NCI-H345 (cell line): ENCODE measurements around the gene LHX8.
"Not testable (repeated sequence)": the region's sequence is repeated elsewhere in the genome, so short reads cannot be mapped to it uniquely, and the experiment has no call there.

Experiments
- DNase-seq: peaks from one replicate; lab custom pipeline; 2025; lab: John Stamatoyannopoulos, UW

LHX8 gene

DNA sequence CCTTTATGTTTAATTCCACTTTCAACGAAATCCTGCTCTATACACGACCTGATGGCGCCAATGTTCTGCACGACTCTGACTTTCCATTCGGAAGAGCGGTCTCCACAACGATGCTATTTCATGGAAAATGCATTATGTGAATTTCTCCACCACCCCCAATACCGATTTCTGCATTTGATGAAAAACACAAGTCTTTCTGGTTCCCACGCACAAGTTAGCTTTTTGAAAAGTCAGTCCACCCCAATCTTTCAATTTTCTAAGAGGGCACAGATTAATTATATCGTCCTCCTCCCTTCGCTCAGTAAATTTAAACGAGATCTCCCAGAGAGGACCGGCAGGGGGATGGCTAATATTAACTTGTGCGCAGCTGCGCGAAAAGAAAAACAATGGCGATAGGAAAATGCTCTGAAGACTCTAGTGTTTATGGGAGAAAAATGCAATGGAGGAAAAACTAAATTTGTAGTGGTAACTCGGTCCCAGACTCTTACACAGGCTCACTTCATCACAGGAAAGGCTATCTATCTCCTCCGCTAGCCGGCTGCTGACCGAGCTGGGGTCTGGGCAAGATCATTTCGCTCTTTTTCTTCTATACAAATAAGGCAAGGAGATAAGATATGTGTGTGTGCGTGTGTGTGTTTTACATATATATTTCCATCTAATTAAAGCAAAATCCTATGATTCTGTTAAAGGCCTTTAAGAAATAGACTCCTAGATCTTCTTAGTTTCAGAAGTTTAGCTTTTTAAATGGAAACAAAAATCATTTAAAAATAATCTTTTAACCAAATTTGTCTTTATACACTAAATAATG, 1.2 kb upstream of the LHX8 start:
- no peak for DNase-seq

DNA sequence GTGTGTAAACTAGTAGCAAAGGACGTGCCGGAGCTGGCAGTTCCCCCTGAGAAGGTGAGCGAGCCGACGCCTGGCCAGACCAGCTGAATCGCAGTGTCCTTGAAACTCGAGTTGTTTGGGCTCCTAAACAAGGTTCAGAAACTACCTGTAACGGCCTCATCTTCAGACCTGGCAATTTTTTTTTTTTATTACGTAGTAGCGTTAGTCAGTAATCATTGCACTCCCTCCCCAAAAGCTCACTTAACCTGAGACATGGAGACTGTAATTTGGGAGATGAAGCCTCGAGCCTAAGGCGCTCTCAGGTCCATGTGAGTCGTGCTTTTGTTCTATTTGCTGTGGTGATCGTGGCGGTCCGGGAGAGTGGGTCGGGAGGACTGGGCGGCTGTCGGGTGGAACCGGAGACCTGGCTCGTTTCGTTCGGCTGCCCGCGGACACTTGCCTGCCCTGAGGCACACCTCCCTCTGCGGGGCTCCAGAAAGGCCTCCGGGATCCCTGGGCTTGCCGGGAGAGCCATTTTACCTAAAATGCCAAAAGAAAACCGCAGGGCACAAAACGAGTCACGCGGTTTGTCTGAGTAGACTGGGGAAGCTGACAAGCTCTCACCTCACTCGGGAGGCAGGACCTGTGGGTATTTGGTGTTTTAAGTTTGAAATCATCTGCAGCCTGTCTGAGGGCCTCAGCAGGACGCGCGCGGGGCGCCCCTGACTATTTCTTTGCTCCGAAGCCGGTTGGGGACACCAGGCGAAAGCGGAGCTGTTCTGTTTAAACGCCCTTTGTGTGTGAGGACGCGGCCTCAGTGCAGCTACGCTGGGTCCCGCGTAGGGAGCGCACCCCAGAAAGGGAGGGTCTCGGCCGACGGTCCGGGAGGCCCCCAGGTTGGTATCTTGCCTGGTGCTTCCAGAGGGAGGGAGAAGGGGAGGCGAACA, 722 bp downstream of the LHX8 start:
- peak; percentile 5 for DNase-seq

DNA sequence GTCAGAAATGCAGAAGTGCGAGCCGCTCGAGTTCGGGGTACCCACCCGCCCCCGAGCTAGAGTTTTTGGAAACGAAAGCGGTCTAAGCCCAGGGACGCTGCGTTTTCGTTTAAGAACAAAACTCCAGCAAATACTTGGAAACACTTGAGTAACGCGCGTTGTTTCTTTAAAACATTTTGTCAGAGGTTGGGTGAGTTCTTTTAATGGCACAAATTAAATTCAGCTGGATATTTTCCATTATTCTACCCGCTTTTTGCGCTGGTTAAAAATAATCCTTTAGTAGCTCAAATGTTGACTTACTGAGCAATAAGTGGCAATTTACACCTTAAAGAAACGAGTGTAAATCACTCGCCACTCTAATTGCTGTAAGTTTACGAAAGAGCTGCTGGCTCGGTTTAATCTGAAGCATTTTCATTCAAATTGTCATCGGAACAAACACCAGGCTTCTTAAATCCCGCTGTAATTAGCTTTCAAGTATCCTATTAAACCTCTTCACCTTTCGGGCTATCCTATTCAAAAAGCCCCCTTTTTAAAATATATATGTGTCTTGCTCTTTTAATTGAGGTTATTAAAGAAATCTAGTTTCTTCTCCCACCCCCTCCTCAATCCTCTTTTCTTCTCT, 1.5 kb downstream of the LHX8 start:
- peak; percentile 27 for DNase-seq

DNA sequence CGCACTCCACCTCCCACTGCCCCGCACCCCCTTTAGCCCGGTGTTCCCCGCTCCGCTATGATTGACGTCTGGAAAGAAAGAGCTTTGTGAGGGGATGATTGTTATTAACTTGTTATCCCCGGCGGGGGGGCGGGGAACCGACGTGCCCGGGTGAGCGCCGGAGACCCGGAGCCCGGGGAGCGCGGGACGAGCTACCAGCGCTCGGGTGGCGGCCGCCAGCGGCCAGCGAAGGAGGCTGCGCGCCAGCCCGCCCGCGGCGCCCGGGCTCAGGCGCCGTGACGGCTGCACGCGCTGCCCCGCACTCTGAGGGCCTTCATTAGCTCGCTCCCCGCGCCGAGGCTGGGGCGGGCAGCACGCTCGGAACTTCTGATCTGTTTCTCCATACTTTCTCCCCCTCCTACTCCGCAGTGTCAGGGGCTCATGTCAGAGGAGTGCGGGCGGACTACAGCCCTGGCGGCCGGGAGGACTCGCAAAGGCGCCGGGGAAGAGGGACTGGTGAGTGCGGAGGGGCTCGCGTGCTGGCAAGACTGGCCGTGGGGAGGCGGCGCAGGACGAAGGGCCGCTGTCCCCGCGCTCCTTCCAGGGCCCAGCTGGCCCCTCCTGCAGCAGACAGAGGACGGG, 2.1 kb downstream of the LHX8 start:
- DNase-seq, result peak; percentile 27

DNA sequence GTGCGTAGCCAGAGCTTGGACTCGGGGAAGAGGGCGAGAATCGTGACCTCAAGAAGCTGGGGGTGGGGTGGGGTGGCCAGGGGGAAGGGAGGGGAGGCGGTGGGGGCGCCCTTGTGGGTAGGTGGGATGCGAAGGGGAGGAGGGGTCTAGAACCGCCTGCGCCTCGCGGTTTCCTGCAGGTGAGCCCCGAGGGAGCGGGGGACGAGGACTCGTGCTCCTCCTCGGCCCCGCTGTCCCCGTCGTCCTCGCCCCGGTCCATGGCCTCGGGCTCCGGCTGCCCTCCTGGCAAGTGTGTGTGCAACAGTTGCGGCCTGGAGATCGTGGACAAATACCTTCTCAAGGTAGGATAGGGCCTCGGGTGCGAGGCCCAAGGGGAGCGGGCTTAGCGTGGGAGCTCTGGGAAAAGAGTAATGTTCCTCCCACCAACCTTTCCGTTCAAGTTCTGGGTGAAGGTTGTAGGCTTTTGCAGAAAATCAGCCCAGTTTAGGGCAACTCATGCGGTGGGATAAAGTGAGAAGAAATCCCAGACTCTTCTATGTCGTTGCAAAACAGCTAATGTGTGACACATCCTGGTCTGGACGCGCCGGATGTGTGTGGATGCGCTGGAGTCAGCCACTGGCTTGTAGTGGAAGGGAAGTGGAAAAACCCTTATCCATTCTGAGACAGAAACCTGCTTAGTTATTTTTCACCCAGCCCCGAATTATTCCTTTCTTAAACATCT, 2.9 kb downstream of the LHX8 start:
- DNase-seq, result no peak

DNA sequence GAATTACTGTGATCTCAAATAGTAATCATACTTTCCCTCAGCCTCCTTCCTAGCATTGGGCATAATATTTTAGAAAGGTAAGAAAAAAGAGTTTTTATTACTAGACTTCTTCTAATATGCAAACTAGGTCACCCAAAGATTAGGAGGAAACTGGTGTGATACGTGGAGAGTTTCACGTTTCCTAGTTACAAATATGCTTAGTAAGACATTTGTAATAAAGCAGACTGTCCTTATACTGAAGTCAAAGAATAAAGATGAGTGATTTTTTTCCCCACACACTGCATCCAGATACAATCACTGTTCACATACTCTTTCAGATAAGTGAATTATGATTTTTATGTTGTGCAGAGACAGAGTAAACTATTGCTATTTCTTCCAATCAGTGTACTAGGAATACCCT, 17.9 kb downstream of the LHX8 start:
- DNase-seq, result no peak

DNA sequence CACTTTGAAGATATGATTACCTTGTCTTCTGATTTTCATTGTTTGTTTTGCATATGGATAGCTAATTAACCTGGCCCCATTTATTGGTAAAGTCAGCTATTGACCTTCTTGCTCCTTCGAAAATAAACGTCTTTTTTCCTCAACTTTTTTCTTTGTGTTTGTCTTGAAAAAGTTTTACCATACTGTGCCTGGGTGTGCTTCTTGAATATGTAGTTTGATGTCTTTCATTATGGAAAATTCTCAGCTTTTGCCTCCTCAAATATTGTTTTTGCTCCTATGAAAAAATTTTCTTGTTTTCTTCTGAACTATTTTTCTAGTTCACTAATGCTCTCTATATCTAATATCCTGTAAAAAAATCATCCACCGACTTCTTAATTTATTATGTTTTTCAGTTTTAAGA, 25.0 kb downstream of the LHX8 start:
- DNase-seq, result no peak

DNA sequence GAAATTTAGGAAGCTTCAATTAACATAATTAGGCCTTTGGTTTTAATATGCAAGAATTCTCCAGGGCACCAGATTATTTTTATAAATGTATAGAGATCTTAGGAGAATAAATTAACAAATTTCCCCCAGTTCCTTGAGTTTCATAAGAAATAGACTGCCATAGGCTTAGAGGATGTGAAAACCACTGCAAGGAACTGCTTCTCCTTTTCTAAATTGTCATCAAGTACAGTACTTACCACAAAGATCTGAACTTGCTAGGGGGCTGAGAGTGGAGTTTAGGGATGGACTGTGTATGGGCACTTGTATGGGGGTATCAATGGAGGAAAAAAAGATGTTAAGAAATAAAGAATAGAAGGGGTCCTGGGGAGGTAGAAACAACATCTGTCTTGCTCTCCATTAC, 31.1 kb downstream of the LHX8 start:
- DNase-seq, result no peak

DNA sequence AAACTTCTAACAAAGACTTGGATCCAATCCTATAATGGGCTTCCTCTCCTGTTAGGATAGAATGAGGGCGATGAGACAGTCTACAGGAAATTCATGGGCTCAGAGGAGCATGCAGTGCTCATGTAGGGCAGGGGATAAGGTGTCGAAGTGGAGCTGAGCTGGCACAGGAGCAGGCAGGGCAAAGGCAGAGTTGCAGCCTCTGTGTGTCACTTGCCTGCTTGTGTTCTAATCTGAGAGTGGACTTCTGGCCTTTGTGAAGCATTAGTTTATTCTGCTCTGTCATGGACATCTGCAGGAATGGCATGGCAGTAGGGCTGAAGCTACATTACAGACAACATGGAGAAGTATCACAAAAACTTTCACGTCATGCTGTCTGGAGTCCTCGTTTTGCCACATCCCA, 32.6 kb downstream of the LHX8 start:
- DNase-seq, result no peak

DNA sequence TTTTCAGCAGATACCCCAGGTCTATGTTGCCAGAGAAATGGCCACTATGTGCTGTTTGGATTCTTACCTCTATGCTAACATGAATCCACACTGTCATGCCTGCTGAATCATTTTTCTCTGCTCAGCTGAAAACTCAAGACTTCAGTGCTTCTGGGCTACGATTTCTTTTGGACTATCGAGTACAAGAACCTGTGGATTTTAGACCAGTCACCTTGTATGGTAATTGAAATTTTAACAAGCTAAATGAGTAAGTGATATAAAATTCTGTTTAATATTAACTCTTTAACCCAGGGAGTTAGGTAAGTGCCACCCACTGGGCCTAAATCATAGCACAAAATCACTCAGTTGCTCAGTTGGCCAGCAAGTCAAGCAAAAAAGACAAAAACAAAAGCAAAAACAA, 35.8 kb downstream of the LHX8 start:
- DNase-seq, result no peak

DNA sequence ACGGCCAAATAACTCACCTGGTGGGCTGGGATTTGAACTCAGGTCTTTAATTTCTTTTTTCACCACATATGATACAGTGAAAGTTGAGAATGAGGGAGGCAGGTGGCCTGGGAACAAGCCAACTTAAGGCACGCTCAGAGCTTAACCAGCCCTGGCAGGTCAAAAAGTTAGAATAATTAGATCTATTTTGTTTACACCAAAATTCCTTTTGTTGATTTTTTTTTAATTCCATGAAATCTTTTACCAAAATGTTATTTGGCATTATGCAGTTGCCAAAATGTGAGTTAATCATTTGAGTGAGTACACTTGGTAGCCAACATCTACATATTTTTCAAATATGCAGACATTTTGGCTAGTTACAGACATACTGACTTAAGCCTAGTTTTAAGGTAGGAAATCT, 36.8 kb downstream of the LHX8 start:
- DNase-seq, result no peak

DNA sequence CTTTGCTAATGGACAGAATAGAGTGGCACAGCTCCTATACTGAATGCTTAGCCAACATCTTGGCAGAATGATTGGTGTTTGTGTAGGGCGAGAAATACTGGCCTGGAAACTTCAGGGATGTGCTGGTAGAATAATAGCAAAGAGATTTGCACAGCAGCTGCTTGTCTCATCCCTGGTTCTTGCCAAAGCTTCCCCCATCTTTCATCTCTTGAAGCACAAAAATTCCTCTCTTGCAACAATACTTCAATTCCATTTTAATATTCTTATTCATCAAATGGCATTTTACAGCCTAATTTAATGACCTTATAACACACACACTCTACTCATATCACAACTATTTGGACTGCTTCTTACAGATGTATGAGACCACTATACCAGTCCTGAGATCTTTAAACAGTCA, 37.7 kb downstream of the LHX8 start:
- DNase-seq, result no peak

DNA sequence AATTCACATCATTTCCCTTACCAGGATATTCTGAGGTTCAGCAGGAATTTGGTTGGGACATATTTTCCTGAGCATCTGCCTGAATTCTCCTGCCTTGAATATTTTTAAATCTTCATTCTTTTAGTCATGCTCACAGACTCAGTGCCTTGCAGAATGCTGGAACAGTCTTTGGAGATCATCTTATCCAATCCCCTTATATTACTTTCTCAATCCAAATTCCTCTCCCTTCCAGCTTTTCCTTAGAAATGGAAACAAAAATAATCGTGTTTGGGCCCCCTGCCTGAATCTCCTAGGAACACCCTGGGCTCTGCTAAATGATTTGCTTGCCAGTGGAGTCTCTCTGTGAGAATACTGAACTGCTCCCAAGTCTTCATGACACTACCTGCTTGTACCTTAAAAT, 38.4 kb downstream of the LHX8 start:
- DNase-seq, result no peak

DNA sequence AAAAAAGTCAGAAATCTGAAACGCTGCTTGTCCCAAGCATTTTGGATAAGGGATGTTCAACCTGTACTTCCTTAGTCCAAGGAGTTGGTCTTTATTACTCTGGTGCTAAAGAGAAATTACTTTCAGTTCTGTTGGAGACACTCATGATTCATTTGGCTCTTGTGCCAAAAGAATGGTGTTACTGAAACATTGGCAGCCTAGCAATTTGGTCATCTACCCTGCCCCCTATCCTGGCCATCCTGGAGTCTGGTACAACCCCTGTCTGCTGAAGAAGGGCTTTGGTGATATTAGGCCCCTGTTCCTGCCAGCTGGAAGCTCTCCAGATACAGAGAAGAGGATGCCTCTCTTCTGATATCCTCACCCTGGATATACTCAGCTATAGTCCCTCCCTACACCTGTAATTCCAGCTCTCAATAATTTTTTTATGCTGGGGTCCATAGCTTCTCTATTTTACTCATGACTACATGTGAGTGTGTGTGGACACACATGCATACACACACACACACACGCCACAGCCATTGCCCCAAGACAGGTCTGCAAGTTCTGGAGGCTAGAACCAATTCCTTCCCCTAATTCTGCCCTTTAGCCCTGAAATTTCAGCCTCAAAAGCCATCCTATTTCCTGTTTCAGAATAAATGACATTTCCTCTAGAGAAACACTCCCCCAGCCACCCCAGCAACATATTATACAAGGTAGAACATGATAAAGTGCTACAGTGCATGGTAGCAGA, 40.0 kb downstream of the LHX8 start:
- no peak for DNase-seq

DNA sequence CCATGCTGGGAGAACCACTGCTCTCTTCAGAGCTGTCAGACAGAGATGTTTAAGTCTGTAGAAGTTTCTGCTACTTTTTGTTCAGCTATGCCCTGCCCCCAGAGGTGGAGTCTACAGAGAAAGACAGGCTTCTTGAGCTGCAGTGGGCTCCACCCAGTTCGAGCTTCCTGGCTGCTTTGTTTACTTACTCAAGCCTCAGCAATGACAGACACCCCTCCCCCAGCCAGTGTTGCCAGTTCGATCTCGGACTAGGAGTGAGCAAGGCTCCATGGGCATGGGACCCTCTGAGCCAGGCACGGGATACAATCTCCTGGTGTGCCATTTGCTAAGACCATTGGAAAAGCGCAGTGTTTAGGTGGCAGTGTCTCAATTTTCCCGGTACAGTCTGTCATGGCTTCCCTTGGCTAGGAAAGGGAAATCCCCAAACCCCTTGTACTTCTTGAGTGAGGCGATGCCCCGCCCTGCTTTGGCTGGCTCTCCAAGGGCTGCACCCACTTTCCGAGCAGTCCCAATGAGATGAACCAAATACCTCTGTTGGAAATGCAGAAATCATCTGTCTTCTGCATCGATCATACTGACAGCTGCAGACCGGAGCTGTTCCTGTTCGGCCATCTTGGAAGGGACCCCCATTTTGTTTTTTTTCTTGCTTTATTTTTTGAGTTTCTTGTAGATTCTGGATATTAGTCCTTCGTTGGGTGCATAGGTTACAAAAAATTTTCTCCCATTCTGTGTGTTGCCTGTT, 47.2 kb downstream of the LHX8 start:
- DNase-seq, result not testable (repeated sequence)

DNA sequence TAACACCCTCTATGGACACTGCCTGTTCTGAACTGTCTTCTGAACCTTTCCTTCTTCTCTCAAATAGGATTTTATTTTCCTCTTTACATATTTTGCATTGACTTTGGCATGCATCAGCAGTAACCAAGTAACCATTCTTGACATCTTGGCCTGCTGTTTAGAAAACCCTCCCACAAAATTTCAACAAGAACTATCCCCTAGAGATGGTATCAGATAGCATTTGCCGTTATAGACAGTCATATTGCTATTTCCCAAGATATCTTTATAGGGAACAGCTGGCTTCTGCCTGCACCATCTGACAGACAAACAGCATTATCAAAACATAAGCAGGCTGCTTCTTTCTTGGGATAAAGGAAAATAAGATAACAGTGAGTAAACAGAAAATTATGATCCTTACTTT, 54.7 kb downstream of the LHX8 start:
- DNase-seq, result no peak

DNA sequence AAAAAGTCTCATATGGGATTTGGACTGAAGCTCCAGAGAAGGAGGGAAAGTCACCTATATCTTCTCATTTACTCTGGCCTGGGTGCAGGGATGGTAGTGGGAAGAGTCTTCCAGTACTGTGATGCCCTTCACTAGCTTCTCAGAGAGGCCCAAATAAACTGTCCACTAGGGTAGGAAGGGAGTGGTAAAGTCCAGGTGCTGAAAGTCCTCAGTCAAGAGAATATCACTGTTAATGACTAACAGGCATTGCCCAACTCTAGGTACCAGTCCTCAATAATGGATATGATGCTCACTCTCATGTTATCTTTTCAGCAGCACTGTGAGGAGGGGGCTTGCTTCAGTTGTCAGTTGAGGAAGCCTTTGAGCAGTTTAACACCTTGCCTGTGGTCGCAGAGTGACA, 64.0 kb downstream of the LHX8 start:
- no peak for DNase-seq

DNA sequence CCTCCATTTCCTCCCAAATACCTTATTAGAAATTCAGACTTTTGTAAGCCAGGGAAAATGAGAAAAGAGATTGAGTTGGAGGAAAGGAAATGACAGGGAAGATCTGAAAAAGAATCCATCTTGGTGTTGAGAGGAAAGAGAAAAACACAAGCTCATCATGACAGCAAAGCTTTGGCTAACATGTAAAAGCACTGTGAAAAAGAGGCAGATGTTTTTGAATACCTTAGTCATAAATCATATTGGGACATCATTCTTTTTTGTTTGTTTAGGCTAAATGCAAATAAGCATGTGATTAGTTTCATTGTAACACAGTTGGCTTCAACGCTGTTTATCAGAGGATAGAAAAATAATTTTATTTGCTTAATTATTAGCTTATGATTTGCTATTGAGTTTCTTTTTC, 64.6 kb downstream of the LHX8 start:
- no peak for DNase-seq

DNA sequence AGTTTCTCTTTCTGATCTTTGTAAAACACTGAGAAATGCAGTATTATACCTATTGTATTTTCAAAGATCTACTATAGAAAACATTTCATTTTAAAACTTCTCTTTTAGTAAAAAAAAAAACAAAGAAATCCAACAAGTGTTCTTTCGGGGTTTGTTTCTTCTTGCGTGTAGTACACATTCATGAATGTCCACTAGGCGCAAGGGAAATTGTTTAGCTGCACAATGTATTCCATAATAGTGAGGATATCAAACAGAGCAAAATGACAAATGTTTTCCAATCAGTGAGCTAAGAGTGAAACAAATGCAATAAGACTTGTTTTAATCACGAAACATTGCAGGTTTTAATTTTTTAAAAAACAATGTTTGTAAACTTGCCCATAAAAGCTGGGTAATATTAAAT, 68.6 kb downstream of the LHX8 start:
- no peak for DNase-seq
